T-helper 1 cell (primary cell): Measurements from ENCODE around the gene IGFBP2.

ENCODE experiments used
- DNase-seq, 5 donors: peaks; one replicate each; pipeline ENCODE4 v3.0.0-alpha.2; 2012 to 2020

Gene IGFBP2

GRCh38 chr2:216665242-216665641, 32.0 kb downstream of the IGFBP2 start:
- no peak for DNase-seq

- DNase-seq, result no peak
These were observed 32.5 kb downstream of the IGFBP2 start for GRCh38 chr2:216665717-216666116.

GRCh38 chr2:216666461-216667233, 33.4 kb downstream of the IGFBP2 start:
- peak; percentile 21 to 57 (median 41) for DNase-seq

GRCh38 chr2:216670266-216671080, 37.3 kb downstream of the IGFBP2 start:
- no peak for DNase-seq

GRCh38 chr2:216671081-216671411, 37.8 kb downstream of the IGFBP2 start:
- no peak for DNase-seq

- no peak for DNase-seq
These were observed 38.6 kb downstream of the IGFBP2 start for GRCh38 chr2:216671791-216672343.

- no peak for DNase-seq
These were observed 39.2 kb downstream of the IGFBP2 start for GRCh38 chr2:216672466-216672865.

DNA sequence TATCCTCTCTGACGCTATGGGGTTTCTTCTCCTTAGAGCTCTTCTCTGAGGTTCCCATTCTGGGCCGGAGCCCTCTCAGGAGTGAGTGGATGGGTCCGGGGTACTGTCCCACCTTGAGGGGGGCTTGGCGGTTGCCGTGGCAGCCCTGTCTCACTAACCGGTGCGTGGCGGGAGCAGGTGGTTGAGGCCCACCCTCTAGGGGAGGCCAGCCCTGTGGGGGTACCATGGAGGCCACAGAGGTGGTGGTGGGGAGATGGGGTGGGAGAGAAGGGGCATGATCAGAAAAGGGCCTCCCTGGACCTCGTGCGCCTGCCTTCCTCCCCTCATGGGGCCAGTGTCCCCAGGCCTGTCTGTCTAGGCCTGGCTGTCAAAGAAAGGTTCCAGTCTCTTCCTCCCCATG, 39.8 kb downstream of the IGFBP2 start:
- DNase-seq, result no peak

DNA sequence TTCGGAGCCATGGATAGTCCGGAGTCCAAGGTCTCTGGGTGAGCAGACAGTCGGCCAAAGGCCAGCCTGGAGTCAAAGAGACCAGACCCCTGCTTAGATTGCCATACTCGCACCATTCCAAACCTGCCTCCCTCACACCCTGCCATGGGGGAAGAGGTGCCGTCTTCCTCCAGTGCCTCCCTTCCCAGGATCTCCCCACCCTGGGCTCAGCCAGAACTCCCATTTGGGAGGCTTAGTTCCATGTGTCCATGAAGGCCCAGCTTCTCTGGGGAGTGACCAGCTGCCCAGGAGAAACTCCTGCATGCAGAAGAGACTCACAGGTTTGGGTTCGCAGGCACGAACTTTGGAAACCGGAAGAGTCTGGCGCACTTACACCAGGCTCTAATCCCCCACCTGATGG, 40.4 kb downstream of the IGFBP2 start:
- DNase-seq, result no peak

- no peak for DNase-seq
These were observed 41.2 kb downstream of the IGFBP2 start for GRCh38 chr2:216674376-216674775.

DNA sequence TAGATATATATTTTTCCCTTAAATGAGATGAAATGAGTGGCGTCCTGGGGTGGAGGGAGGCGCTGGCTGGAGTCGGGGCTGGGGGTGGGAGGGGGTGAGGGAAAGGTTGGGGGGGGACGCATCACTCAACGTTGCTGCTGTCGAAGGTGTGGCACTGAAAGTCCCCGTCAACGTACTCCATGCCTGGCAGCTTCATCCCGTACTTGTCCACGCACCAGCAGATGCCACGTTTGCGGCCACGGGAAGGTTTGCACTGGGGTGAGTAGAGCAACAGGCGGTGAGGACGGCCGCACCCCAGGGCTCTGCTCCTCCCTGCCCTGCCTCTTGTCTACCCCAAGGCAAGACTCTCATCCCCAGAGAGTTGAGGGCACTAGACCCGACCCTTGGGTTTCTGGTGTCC, 43.4 kb downstream of the IGFBP2 start:
- no peak for DNase-seq

GRCh38 chr2:216677439-216678097, 44.3 kb downstream of the IGFBP2 start:
- DNase-seq, result no peak

GRCh38 chr2:216678098-216678465, 44.9 kb downstream of the IGFBP2 start:
- DNase-seq, result no peak

- no peak for DNase-seq
These were observed 45.8 kb downstream of the IGFBP2 start for GRCh38 chr2:216678813-216679657.

- DNase-seq, result no peak
These were observed 46.4 kb downstream of the IGFBP2 start for GRCh38 chr2:216679658-216680024.

DNA sequence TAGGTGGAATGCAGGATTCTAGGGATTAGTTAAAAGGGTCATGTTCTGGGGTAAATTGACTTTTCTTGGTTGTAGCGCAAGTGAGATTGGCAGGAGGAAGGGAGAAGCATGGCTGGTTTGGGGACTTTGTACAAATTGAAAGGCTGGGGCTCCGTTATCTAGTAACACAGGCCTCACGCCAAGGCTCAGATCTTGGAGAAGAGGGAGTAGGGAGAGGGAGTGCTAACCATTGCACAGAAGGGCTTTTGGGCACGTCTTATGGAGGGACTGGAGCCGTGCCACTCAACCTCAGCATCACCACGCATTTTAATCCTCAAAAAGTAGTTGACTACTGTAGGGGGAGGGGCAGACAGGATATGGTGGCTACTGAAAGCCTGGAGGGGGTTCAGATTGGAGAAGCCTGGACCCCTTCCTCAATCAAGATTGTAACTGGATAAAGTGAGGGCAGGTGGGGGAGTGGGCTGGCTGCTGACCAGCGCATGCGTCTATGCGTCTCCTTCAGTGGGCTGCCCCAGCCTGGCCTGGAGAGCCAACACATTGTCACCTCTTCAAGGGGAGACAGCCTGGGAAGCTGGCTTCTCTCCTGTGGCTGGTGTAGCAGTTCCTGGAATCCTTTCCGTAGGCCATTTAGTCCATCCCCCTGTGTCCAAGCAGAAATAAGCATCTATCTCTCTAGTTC, 47.9 kb downstream of the IGFBP2 start:
- no peak for DNase-seq

DNA sequence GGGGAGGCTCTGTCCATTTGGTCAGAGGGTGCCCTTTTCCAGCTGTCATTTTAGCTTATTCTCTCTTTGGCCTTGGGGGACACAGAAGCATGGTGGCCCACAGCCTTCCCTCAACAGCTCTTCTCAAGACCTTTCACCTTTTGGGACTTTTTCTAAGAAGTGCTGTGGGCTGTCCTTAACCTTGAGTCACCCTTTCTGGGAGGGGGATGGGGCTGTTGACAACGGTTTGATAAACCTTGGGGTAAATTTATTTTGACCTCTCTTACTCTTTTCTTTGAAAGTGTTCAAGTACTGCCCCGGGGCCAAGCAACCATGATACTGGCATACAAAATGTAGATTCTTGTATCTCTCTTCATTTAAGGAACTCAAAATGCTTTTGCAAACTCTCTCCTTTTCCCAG, 48.5 kb downstream of the IGFBP2 start:
- no peak for DNase-seq

DNA sequence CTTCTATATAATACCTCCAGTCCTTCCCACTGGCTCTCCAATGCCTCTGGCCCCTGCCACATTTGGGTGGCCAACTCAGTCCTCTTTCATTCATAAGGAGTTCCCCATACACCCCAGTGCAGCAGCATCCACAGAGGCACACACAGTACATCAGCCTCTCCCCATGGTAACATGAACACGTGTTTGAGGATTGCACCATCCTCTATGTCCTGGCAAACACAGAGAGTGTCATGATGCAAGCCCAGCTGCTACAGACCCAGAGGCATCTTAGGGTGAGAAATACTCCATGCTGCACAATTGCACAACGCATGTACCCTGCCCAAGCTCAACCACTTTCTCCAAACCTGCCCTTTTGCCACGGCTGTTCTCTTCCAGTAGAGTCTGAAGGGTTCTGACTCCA, 50.6 kb downstream of the IGFBP2 start:
- DNase-seq, result no peak

DNA sequence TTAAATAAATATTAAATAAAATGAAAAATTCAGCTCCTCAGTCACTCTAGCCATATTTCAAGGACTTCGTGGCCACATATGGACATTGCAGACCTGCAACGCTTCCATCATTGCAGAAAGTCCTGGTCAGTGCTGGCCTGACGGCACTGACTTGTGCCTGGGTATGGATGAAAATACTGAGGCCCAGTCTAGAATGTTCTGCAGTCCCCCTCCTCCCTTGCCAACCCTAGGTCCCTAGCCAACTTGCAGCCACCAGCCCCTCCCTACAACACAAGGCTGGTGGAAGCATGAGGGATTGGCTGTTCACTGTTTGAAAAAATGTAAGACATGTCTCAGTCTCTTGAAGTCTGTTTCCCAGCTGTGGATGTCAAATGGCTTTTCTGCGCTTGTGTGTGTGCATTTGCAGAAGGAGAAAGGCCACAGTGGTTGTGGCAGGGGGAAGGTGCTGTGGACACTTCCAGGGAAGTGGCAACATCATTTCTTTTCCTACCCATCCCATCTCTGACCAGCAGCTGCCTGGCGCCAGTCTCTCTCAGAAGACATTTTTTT, 52.2 kb downstream of the IGFBP2 start:
- no peak for DNase-seq

DNA sequence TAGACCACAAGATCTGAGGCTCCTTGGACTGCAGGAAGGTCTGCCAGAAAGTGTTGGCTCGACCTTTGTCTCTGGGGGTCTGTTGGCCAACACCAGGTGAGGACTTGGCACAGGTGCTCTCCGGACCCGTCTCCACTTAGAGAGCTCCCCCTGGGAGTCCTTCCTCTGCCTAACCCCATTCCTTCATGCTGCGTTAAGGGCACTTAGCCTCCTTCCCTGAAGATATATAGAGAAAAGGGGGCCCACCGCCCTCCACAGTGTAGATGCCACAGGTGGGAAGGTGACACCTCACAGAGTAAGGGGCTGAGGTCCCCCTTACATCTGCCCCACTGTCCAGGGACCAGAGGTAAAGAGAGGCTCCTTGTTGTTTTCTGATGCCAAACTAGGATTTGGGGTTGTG, 53.9 kb downstream of the IGFBP2 start:
- DNase-seq, result no peak

- DNase-seq, result no peak
These were observed 54.4 kb downstream of the IGFBP2 start for GRCh38 chr2:216687646-216688045.
